GM23248 (cell line): Measurements from ENCODE around the gene MAML3. TPM values are rescaled to one million over a fixed set of nuclear protein-coding genes. Genes with fewer than 3 reads are reported as not detected.

ENCODE experiments used
- DNase-seq: peaks from one replicate; pipeline ENCODE4 v3.0.0-alpha.2; 2015
- H2AFZ ChIP-seq: fragments of 200-600 bp; sonication (generic); 2 replicates; pipeline ENCODE4 v1.6.1; 2016; ENCODE audit warnings: antibody characterized with exemption
- H3F3A ChIP-seq: fragments of 200-600 bp; sonication (generic); 2 replicates; pipeline ENCODE4 v1.6.1; 2016; ENCODE audit warnings: mild to moderate bottlenecking, antibody characterized with exemption, mixed run types; ENCODE audit not compliant: insufficient read depth
- H3K27ac ChIP-seq: fragments of 200-600 bp; sonication (generic); 2 replicates; pipeline ENCODE4 v1.5.1; 2016; ENCODE audit warnings: mild to moderate bottlenecking
- H3K27me3 ChIP-seq: fragments of 200-600 bp; sonication (generic); replicated peaks from 2 replicates; pipeline ENCODE4 v1.6.1; 2016; ENCODE audit warnings: mild to moderate bottlenecking; ENCODE audit not compliant: insufficient read depth
- H3K36me3 ChIP-seq: fragments of 200-600 bp; sonication (generic); 2 replicates; pipeline ENCODE4 v1.6.1; 2016; ENCODE audit warnings: low read depth, mild to moderate bottlenecking
- H3K4me1 ChIP-seq: fragments of 200-600 bp; sonication (generic); 2 replicates; pipeline ENCODE4 v1.6.1; 2016; ENCODE audit warnings: mild to moderate bottlenecking; ENCODE audit not compliant: insufficient read depth
- H3K4me2 ChIP-seq: fragments of 200-600 bp; sonication (generic); one replicate; pipeline ENCODE4 v1.6.1; 2016; ENCODE audit warnings: mild to moderate bottlenecking; ENCODE audit not compliant: unreplicated experiment
- H3K4me3 ChIP-seq: fragments of 200-600 bp; sonication (generic); 2 replicates; pipeline ENCODE4 v1.5.1; 2016; ENCODE audit warnings: mild to moderate bottlenecking
- H3K79me2 ChIP-seq: fragments of 200-600 bp; sonication (generic); 2 replicates; pipeline ENCODE4 v1.6.1; 2016; ENCODE audit warnings: mild to moderate bottlenecking; ENCODE audit not compliant: insufficient read depth
- H3K9ac ChIP-seq: fragments of 200-600 bp; sonication (generic); 2 replicates; pipeline ENCODE4 v1.6.1; 2016; ENCODE audit warnings: mild to moderate bottlenecking
- H3K9me2 ChIP-seq: fragments of 200-600 bp; sonication (generic); 2 replicates; pipeline ENCODE4 v1.6.1; 2016; ENCODE audit warnings: mixed run types, mild to moderate bottlenecking, moderate library complexity; ENCODE audit not compliant: insufficient read depth
- H3K9me3 ChIP-seq: fragments of 200-600 bp; sonication (generic); one replicate; pipeline ENCODE4 v1.6.1; 2017; ENCODE audit warnings: low read depth
- H4K20me1 ChIP-seq: fragments of 200-600 bp; sonication (generic); 2 replicates; pipeline ENCODE4 v1.6.0; 2016; ENCODE audit not compliant: insufficient read depth
- EZH2 ChIP-seq: fragments of 200-600 bp; sonication (generic); IDR thresholded peaks from 2 replicates; pipeline ENCODE4 v1.6.1; 2018; ENCODE audit warnings: antibody characterized with exemption, mild to moderate bottlenecking; ENCODE audit not compliant: insufficient read depth, poor library complexity, severe bottlenecking
- EZH2phosphoT487 ChIP-seq: fragments of 200-600 bp; sonication (generic); IDR thresholded peaks from 2 replicates; pipeline ENCODE4 v1.6.1; 2018; ENCODE audit warnings: antibody characterized with exemption, moderate library complexity, mild to moderate bottlenecking, low read depth; ENCODE audit not compliant: insufficient read depth
- WGBS, 2 experiments: methylation state at CpG; one replicate each; pipeline ENCODE4 v1.1.6; 2015 to 2017; ENCODE audit warnings: low lambda C conversion rate in 2 of 2, low coverage in 1 of 2; ENCODE audit errors: missing lambda C conversion rate in 2 of 2; 5-methylcytosine and 5-hydroxymethylcytosine counted together
- in situ Hi-C: fragments of 300-500 bp; cut with MboI; formaldehyde crosslinking; loops from 2 replicates; pipeline ENCODE4 v1.15.0; 2020
- polyA plus RNA-seq: library from polyadenylated mRNA; unstranded; fragments of >200 nt; fragmentation: Nextera tagmentation; extraction: Ambion mirVana; gene quantifications from 2 replicates; pipeline ENCODE4 v1.2.1, GENCODE V29; 2016
- total RNA-seq: library from RNA; depleted of rRNA; stranded (reverse); fragments of >200 nt; shearing (Covaris generic); gene quantifications from 2 replicates; pipeline ENCODE4 v1.2.3, GENCODE V29; 2014

MAML3 gene
- total and polyA plus RNA-seq, 2 experiments from 2014 or later = 0.96 to 1.5 TPM

- Histone ChIP-seq H3K4me1 (peaks cover 11% of the 10 kb centered on the region), H4K20me1 (no peaks in the 10 kb centered on the region), H3K9me2 (no peaks in the 10 kb centered on the region), H3K9me3 (no peaks in the 10 kb centered on the region), H3K4me2 (peak overlapping the region; percentile 92), H3K27ac (no peak overlapping the region), H3F3A (peaks cover 16% of the 10 kb centered on the region), H3K79me2 (no peaks in the 10 kb centered on the region), H3K36me3 (no peaks in the 10 kb centered on the region), H2AFZ (peak overlapping the region; percentile 97), H3K27me3 (no peaks in the 10 kb centered on the region), H3K4me3 (peak overlapping the region; percentile 82), H3K9ac (peak overlapping the region; percentile 75)
- peak; percentile 56 for DNase-seq
- WGBS, 2 experiments = 22 to 27% methylated on average over 8 of the region's 8 CpGs
- TF ChIP-seq EZH2 (no peak), EZH2phosphoT487 (no peak)
- in situ Hi-C loops = loop anchor here (10.0 kb wide), 2 partner anchors 105 to 195 kb away; partner anchors contain the start of gene MAML3
These were observed 103.9 kb downstream of the MAML3 start for GRCh38 chr4:140049849-140050637.

GRCh38 chr4:140049024-140049848 is 104.7 kb downstream of the MAML3 start:
- peak overlapping the region; percentile 97 for H2AFZ ChIP-seq
- H3K4me1 ChIP-seq = peaks cover 11% of the 10 kb centered on the region
- 3 to 4% methylated on average over 13 of the region's 13 CpGs for WGBS, 2 experiments
- in situ Hi-C loops = no loop called here
- peak overlapping the region; percentile 82 for H3K4me3 ChIP-seq
- H3K4me2 ChIP-seq = peak overlapping the region; percentile 92
- H3K36me3 ChIP-seq = no peaks in the 10 kb centered on the region
- H4K20me1 ChIP-seq = no peaks in the 10 kb centered on the region
- peak; percentile 62 for DNase-seq
- no peaks in the 10 kb centered on the region for H3K79me2 ChIP-seq
- TF ChIP-seq EZH2 (no peak), EZH2phosphoT487 (no peak)
- peaks cover 16% of the 10 kb centered on the region for H3F3A ChIP-seq
- peak overlapping the region; percentile 29; the same call in 1 of the 2 replicates for H3K27ac ChIP-seq
- H3K27me3 ChIP-seq = no peaks in the 10 kb centered on the region
- no peaks in the 10 kb centered on the region for H3K9me2 ChIP-seq
- no peaks in the 10 kb centered on the region for H3K9me3 ChIP-seq
- peak overlapping the region; percentile 75 for H3K9ac ChIP-seq

- H4K20me1 ChIP-seq = no peaks in the 10 kb centered on the region
- 48 to 51% methylated on average over 4 of the region's 4 CpGs for WGBS, 2 experiments
- peak overlapping the region; percentile 92 for H3K4me2 ChIP-seq
- in situ Hi-C loops = no loop called here
- H3K9me2 ChIP-seq = no peaks in the 10 kb centered on the region
- TF ChIP-seq EZH2 (no peak), EZH2phosphoT487 (no peak)
- peak overlapping the region; percentile 75 for H3K9ac ChIP-seq
- H3K9me3 ChIP-seq = no peaks in the 10 kb centered on the region
- H3K27ac ChIP-seq = peak overlapping the region; percentile 29; the same call in 1 of the 2 replicates
- H3K4me1 ChIP-seq = peaks cover 11% of the 10 kb centered on the region
- H3K79me2 ChIP-seq = no peaks in the 10 kb centered on the region
- no peaks in the 10 kb centered on the region for H3K36me3 ChIP-seq
- no peak for DNase-seq
- peaks cover 16% of the 10 kb centered on the region for H3F3A ChIP-seq
- peak overlapping the region; percentile 82 for H3K4me3 ChIP-seq
- H3K27me3 ChIP-seq = no peaks in the 10 kb centered on the region
- H2AFZ ChIP-seq = peak overlapping the region; percentile 97
These were observed 105.5 kb downstream of the MAML3 start for GRCh38 chr4:140048419-140048995.

DNA sequence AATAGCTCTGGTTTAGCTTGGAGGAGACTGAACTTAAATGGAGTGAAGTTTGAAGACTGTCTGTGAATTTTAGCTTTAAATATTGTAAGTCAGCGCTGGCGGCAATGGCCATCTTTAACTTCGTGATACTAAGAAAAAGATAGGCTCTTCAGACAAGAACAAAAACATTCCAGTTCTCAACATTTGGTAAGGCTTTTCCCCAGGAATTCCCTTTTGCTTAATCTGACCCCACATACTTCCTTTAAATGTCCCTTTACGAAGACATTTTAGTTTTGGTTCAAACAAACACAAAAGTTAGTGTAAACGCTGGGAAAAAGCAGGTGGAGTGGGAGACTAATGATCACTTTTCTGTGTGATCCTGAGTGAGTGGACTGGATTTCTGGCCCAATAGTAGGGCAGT is 106.2 kb downstream of the MAML3 start:
- TF ChIP-seq EZH2 (no peak), EZH2phosphoT487 (no peak)
- Histone ChIP-seq H3K4me3 (no peak overlapping the region), H4K20me1 (no peaks in the 10 kb centered on the region), H3K9ac (no peak overlapping the region), H3K9me3 (no peaks in the 10 kb centered on the region), H3K4me1 (peaks cover 11% of the 10 kb centered on the region), H3K27ac (no peak overlapping the region), H2AFZ (no peak overlapping the region), H3K27me3 (no peaks in the 10 kb centered on the region), H3F3A (peaks cover 16% of the 10 kb centered on the region), H3K9me2 (no peaks in the 10 kb centered on the region), H3K4me2 (no peak overlapping the region), H3K36me3 (no peaks in the 10 kb centered on the region), H3K79me2 (no peaks in the 10 kb centered on the region)
- 84 to 85% methylated on average over 5 of the region's 5 CpGs for WGBS, 2 experiments
- DNase-seq = no peak
- in situ Hi-C loops = no loop called here
